OCI-LY7 (cell line): ENCODE results near the gene TEX14.

Source experiments
- EZH2phosphoT487 ChIP-seq: fragments of 200-600 bp; sonication (generic); IDR thresholded peaks from 2 replicates; pipeline ENCODE4 v1.6.1; 2018; ENCODE audit warnings: low read depth, borderline replicate concordance, mild to moderate bottlenecking, mixed run types, antibody characterized with exemption, low read length, moderate library complexity, mixed read lengths
- TF ChIP-seq, protein P1 (sequence below): fragments of 200-600 bp; sonication (generic); conservative IDR thresholded peaks from 2 replicates; pipeline ENCODE4 v1.5.1; 2014; ENCODE audit warnings: mild to moderate bottlenecking, antibody characterized with exemption, low read length, moderate library complexity, mixed read lengths

DNA sequence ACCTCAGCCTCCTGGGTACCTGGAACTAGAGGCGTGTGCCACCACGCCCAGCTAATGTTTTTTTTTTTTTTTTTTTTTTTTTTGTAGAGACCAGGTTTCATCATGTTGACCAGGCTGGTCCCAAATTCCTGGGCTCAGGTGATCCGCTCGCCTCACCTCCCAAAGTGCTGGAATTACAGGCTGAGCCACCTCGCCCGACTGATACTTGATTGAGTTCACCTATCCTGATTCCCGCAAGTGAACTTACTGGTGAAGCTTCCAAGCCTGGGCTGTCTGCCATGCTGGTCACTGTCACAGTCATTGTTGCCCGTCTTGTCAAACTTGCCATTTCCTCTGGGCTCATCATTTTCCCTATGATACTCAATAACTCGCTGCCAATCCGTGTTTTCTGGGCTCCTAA is 106.3 kb downstream of the TEX14 start:
- TF ChIP-seq, protein P1, sequence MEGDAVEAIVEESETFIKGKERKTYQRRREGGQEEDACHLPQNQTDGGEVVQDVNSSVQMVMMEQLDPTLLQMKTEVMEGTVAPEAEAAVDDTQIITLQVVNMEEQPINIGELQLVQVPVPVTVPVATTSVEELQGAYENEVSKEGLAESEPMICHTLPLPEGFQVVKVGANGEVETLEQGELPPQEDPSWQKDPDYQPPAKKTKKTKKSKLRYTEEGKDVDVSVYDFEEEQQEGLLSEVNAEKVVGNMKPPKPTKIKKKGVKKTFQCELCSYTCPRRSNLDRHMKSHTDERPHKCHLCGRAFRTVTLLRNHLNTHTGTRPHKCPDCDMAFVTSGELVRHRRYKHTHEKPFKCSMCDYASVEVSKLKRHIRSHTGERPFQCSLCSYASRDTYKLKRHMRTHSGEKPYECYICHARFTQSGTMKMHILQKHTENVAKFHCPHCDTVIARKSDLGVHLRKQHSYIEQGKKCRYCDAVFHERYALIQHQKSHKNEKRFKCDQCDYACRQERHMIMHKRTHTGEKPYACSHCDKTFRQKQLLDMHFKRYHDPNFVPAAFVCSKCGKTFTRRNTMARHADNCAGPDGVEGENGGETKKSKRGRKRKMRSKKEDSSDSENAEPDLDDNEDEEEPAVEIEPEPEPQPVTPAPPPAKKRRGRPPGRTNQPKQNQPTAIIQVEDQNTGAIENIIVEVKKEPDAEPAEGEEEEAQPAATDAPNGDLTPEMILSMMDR: no peak
- TF ChIP-seq EZH2phosphoT487: no peak
